CD8-positive, alpha-beta memory T cell (primary cell): ENCODE results near the gene DGKI. TPM values are rescaled to one million over a fixed set of nuclear protein-coding genes. Genes with fewer than 3 reads are reported as not detected.

ENCODE experiments used
- CTCF ChIA-PET: fragments of 350-600 bp; sonication (Branson Sonifier 250); formaldehyde crosslinking; loops from one replicate; lab custom pipeline; 2021; ENCODE audit warnings: antibody characterized with exemption; lab: Charles Lee
- POLR2A ChIA-PET: fragments of 350-600 bp; sonication (Branson Sonifier 250); formaldehyde crosslinking; loops from one replicate; lab custom pipeline; 2021; ENCODE audit warnings: antibody characterized with exemption; lab: Charles Lee
- DNase-seq, 5 donors: peaks; one replicate each; pipeline versions ENCODE4 v3.0.0 to v3.0.0-alpha.2; 2020 to 2022; ENCODE audit warnings: mixed read lengths in 1 of 5
- H3K27ac ChIP-seq: one replicate; pipeline ENCODE4 v1.7.0; 2013; ENCODE audit warnings: low read depth, mild to moderate bottlenecking, low read length, moderate library complexity
- H3K27me3 ChIP-seq: 2 replicates; pipeline ENCODE4 v1.7.0; 2013; ENCODE audit warnings: low read length, mild to moderate bottlenecking; ENCODE audit not compliant: insufficient read depth, poor library complexity, severe bottlenecking
- H3K36me3 ChIP-seq: 2 replicates; pipeline ENCODE4 v1.7.0; 2013; ENCODE audit warnings: mild to moderate bottlenecking, low read length, moderate library complexity; ENCODE audit not compliant: insufficient read depth
- H3K4me1 ChIP-seq: 2 replicates; pipeline ENCODE4 v1.7.0; 2013; ENCODE audit warnings: mild to moderate bottlenecking, low read length, moderate library complexity; ENCODE audit not compliant: insufficient read depth
- H3K4me3 ChIP-seq: 2 replicates; pipeline ENCODE4 v1.7.0; 2013; ENCODE audit warnings: mild to moderate bottlenecking, low read length
- H3K9me3 ChIP-seq: 2 replicates; pipeline ENCODE4 v1.7.0; 2013; ENCODE audit warnings: mild to moderate bottlenecking, low read length
- H3K27ac Mint-ChIP-seq, 8 donors: one replicate each; pipeline ENCODE4 v1.8.0; 2020 to 2021; ENCODE audit warnings: mixed read lengths in 8 of 8, mild to moderate bottlenecking in 6 of 8, inconsistent platforms in 3 of 8, moderate library complexity in 3 of 8
- H3K27me3 Mint-ChIP-seq, 2 donors: one replicate each; pipeline ENCODE4 v1.8.0; 2020 to 2021; ENCODE audit warnings: mixed read lengths in 2 of 2, mild to moderate bottlenecking in 1 of 2, moderate library complexity in 1 of 2
- H3K36me3 Mint-ChIP-seq, 3 donors: one replicate each; pipeline ENCODE4 v1.8.0; 2020 to 2021; ENCODE audit warnings: mixed read lengths in 3 of 3, inconsistent platforms in 1 of 3, mild to moderate bottlenecking in 1 of 3
- H3K4me1 Mint-ChIP-seq, 3 donors: one replicate each; pipeline ENCODE4 v1.8.0; 2020 to 2021; ENCODE audit warnings: mixed read lengths in 3 of 3, inconsistent platforms in 1 of 3, mild to moderate bottlenecking in 1 of 3
- H3K4me3 Mint-ChIP-seq, 7 donors: one replicate each; pipeline ENCODE4 v1.8.0; 2020 to 2021; ENCODE audit warnings: mixed read lengths in 7 of 7, mild to moderate bottlenecking in 6 of 7, moderate library complexity in 4 of 7, inconsistent platforms in 2 of 7
- H3K9me3 Mint-ChIP-seq, 5 donors: one replicate each; pipeline ENCODE4 v1.8.0; 2020 to 2022; ENCODE audit warnings: mixed read lengths in 5 of 5, mild to moderate bottlenecking in 3 of 5, moderate library complexity in 2 of 5, inconsistent platforms in 1 of 5
- polyA plus RNA-seq: library from polyadenylated mRNA; unstranded; fragments of 300-500 nt; fragmentation: Illumina TruSeq; gene quantifications from one replicate; pipeline ENCODE4 v1.2.3, GENCODE V29; 2021
- total RNA-seq, 2 experiments: library from RNA; stranded (reverse); gene quantifications; one replicate each; pipeline ENCODE4 v1.2.3, GENCODE V29; 2021

DGKI gene
- total and polyA plus RNA-seq, 3 experiments from 2014 or later = 1.3 to 1.4 TPM; not detected in 1

GRCh38 chr7:137804836-137805235 lies 41.9 kb downstream of the DGKI start:
- Histone ChIP-seq H3K36me3 (no peaks in the 10 kb centered on the region), H3K4me3 (no peak overlapping the region), H3K27me3 (no peaks in the 10 kb centered on the region), H3K27ac (no peak overlapping the region), H3K4me1 (no peaks in the 10 kb centered on the region), H3K9me3 (no peaks in the 10 kb centered on the region)
- Mint-ChIP-seq H3K36me3 (no peaks in the 10 kb centered on the region), H3K27me3 (peaks cover 4 to 17% of the 10 kb centered on the region in 2 donors), H3K9me3 (peaks cover 0 to 4% (median 0%) of the 10 kb centered on the region in 5 donors), H3K4me3 (no peak overlapping the region), H3K4me1 (no peaks in the 10 kb centered on the region), H3K27ac (no peak overlapping the region)
- ChIA-PET CTCF (interaction anchor here (0.5 kb wide), 1 partner anchor 125 kb away, joined by 3 read pairs; no protein-coding TSS in a partner anchor), POLR2A (no interaction called here)
- no peak for DNase-seq

GRCh38 chr7:137801491-137801890 lies 45.3 kb downstream of the DGKI start:
- peaks cover 2 to 12% of the 10 kb centered on the region in 2 donors for H3K27me3 Mint-ChIP-seq
- Histone ChIP-seq H3K27ac (no peak overlapping the region), H3K27me3 (no peaks in the 10 kb centered on the region), H3K4me3 (no peak overlapping the region), H3K4me1 (no peaks in the 10 kb centered on the region), H3K9me3 (no peaks in the 10 kb centered on the region), H3K36me3 (no peaks in the 10 kb centered on the region)
- H3K36me3 Mint-ChIP-seq = no peaks in the 10 kb centered on the region
- H3K27ac Mint-ChIP-seq = no peak overlapping the region
- H3K4me1 Mint-ChIP-seq = no peaks in the 10 kb centered on the region
- ChIA-PET CTCF (no interaction called here), POLR2A (no interaction called here)
- no peak for DNase-seq
- no peaks in the 10 kb centered on the region for H3K9me3 Mint-ChIP-seq
- no peak overlapping the region for H3K4me3 Mint-ChIP-seq

- ChIA-PET CTCF (no interaction called here), POLR2A (no interaction called here)
- Mint-ChIP-seq H3K4me3 (no peak overlapping the region), H3K36me3 (no peaks in the 10 kb centered on the region), H3K27me3 (peaks cover 2 to 10% of the 10 kb centered on the region in 2 donors), H3K27ac (no peak overlapping the region), H3K4me1 (no peaks in the 10 kb centered on the region), H3K9me3 (peaks cover 0 to 1% (median 0%) of the 10 kb centered on the region in 5 donors)
- Histone ChIP-seq H3K27ac (no peak overlapping the region), H3K27me3 (no peaks in the 10 kb centered on the region), H3K9me3 (no peaks in the 10 kb centered on the region), H3K36me3 (no peaks in the 10 kb centered on the region), H3K4me1 (no peaks in the 10 kb centered on the region), H3K4me3 (no peak overlapping the region)
- DNase-seq = no peak
Measured at GRCh38 chr7:137801003-137801402, 45.8 kb downstream of the DGKI start.

- H3K9me3 Mint-ChIP-seq = peaks cover 0 to 3% (median 0%) of the 10 kb centered on the region in 5 donors
- ChIA-PET POLR2A (no interaction called here), CTCF (no interaction called here)
- DNase-seq = no peak
- H3K27ac Mint-ChIP-seq = no peak overlapping the region
- Histone ChIP-seq H3K9me3 (no peaks in the 10 kb centered on the region), H3K4me3 (no peak overlapping the region), H3K27me3 (no peaks in the 10 kb centered on the region), H3K4me1 (no peaks in the 10 kb centered on the region), H3K27ac (no peak overlapping the region), H3K36me3 (no peaks in the 10 kb centered on the region)
- no peak overlapping the region for H3K4me3 Mint-ChIP-seq
- no peaks in the 10 kb centered on the region for H3K4me1 Mint-ChIP-seq
- no peaks in the 10 kb centered on the region for H3K36me3 Mint-ChIP-seq
- H3K27me3 Mint-ChIP-seq = peaks cover 4 to 8% of the 10 kb centered on the region in 2 donors
Measured at GRCh38 chr7:137798073-137798763, 48.6 kb downstream of the DGKI start.

GRCh38 chr7:137795211-137795610 lies 51.6 kb downstream of the DGKI start:
- Mint-ChIP-seq H3K9me3 (peaks cover 0 to 3% (median 0%) of the 10 kb centered on the region in 5 donors), H3K27ac (no peak overlapping the region), H3K4me3 (no peak overlapping the region), H3K36me3 (no peaks in the 10 kb centered on the region), H3K27me3 (peaks cover 8% of the 10 kb centered on the region in 2 donors), H3K4me1 (no peaks in the 10 kb centered on the region)
- DNase-seq = no peak
- H3K27ac ChIP-seq = no peak overlapping the region
- no peaks in the 10 kb centered on the region for H3K9me3 ChIP-seq
- H3K4me1 ChIP-seq = no peaks in the 10 kb centered on the region
- no peaks in the 10 kb centered on the region for H3K27me3 ChIP-seq
- ChIA-PET POLR2A (no interaction called here), CTCF (no interaction called here)
- H3K36me3 ChIP-seq = no peaks in the 10 kb centered on the region
- no peak overlapping the region for H3K4me3 ChIP-seq

- POLR2A ChIA-PET = no interaction called here
- Mint-ChIP-seq H3K27me3 (peaks cover 8% of the 10 kb centered on the region in 2 donors), H3K9me3 (peaks cover 0 to 5% (median 0%) of the 10 kb centered on the region in 5 donors)
Measured at GRCh38 chr7:137791930-137792329, 54.8 kb downstream of the DGKI start.

GRCh38 chr7:137790828-137791227 lies 55.9 kb downstream of the DGKI start:
- no peaks in the 10 kb centered on the region for H3K4me1 Mint-ChIP-seq
- H3K27ac Mint-ChIP-seq = no peak overlapping the region
- H3K4me3 Mint-ChIP-seq = no peak overlapping the region
- no peak for DNase-seq
- Histone ChIP-seq H3K4me1 (no peaks in the 10 kb centered on the region), H3K4me3 (no peak overlapping the region), H3K9me3 (no peaks in the 10 kb centered on the region), H3K27ac (no peak overlapping the region), H3K27me3 (no peaks in the 10 kb centered on the region), H3K36me3 (no peaks in the 10 kb centered on the region)
- CTCF ChIA-PET = no interaction called here
- H3K9me3 Mint-ChIP-seq = peaks cover 0 to 2% (median 0%) of the 10 kb centered on the region in 5 donors
- no peaks in the 10 kb centered on the region for H3K36me3 Mint-ChIP-seq
- peaks cover 8% of the 10 kb centered on the region in 2 donors for H3K27me3 Mint-ChIP-seq
- POLR2A ChIA-PET = no interaction called here

More at GRCh38 chr7:137791930-137792329, 54.8 kb downstream of the DGKI start:
- no peaks in the 10 kb centered on the region for H3K9me3 ChIP-seq
- no peaks in the 10 kb centered on the region for H3K4me1 Mint-ChIP-seq
- H3K4me3 ChIP-seq = no peak overlapping the region
- no peaks in the 10 kb centered on the region for H3K4me1 ChIP-seq
- no peak overlapping the region for H3K27ac Mint-ChIP-seq
- no peak for DNase-seq
- CTCF ChIA-PET = no interaction called here
- H3K27ac ChIP-seq = no peak overlapping the region
- no peaks in the 10 kb centered on the region for H3K36me3 Mint-ChIP-seq
- H3K36me3 ChIP-seq = no peaks in the 10 kb centered on the region
- H3K4me3 Mint-ChIP-seq = no peak overlapping the region
- H3K27me3 ChIP-seq = no peaks in the 10 kb centered on the region

- ChIA-PET POLR2A (no interaction called here), CTCF (no interaction called here)
- H3K27ac Mint-ChIP-seq = no peak overlapping the region
- H3K36me3 Mint-ChIP-seq = no peaks in the 10 kb centered on the region
- H3K36me3 ChIP-seq = no peaks in the 10 kb centered on the region
- H3K27me3 ChIP-seq = no peaks in the 10 kb centered on the region
- no peak overlapping the region for H3K4me3 Mint-ChIP-seq
- no peaks in the 10 kb centered on the region for H3K4me1 ChIP-seq
- H3K27ac ChIP-seq = no peak overlapping the region
- H3K4me1 Mint-ChIP-seq = no peaks in the 10 kb centered on the region
- H3K4me3 ChIP-seq = no peak overlapping the region
- no peak for DNase-seq
- H3K9me3 ChIP-seq = no peaks in the 10 kb centered on the region
- H3K27me3 Mint-ChIP-seq = peaks cover 8% of the 10 kb centered on the region in 2 donors
- peaks cover 0 to 2% (median 0%) of the 10 kb centered on the region in 5 donors for H3K9me3 Mint-ChIP-seq
Measured at GRCh38 chr7:137789215-137789882, 57.4 kb downstream of the DGKI start.
